Measurements from ENCODE around the gene NTRK3. TPM values are rescaled to one million over a fixed set of nuclear protein-coding genes. Genes with fewer than 3 reads are reported as not detected.

NTRK3 gene
- total RNA-seq, 4 donors from 2014 or later = 0.94 to 3.2 (median 1.8) TPM

DNA sequence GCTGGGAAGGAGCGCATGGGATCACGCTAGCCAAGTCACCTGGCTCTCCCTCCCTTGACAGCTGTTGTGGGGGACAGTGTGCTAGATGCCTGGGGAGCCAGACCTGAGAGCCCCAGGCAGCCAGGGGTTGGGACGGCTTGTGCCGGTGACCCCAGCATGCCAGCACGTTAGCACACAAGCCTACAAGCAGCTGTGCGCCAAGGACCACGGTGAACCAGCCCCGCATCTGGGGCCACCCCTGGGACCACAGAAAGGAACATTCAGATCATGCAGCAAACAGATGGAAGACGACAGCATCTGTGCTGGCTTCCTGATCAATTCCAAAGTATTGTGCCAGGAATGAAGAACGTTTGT is 64.8 kb downstream of the NTRK3 start:
- intact Hi-C loops (cut with DNase I) = no loop called here
- H3K27ac ChIP-seq = no peak overlapping the region
- no peaks in the 10 kb centered on the region for H3K36me3 ChIP-seq
- H3K4me1 ChIP-seq = peaks cover 15 to 23% of the 10 kb centered on the region in 2 donors
- 62 to 69% methylated on average over 4 to 8 of the region's 10 CpGs for WGBS, 2 donors
- no peaks in the 10 kb centered on the region for H3K27me3 ChIP-seq
- no peaks in the 10 kb centered on the region for H3K9me3 ChIP-seq
- no peak overlapping the region for H3K4me3 ChIP-seq (replicated peaks in 1 of 3)
- TF ChIP-seq POLR2A (IDR thresholded peaks at IDR 0.05) (no peak), CTCF (IDR thresholded peaks at IDR 0.05) (no peak)
- no peak for DNase-seq

- Histone ChIP-seq H3K36me3 (no peaks in the 10 kb centered on the region), H3K4me3 (replicated peaks in 1 of 3) (no peak overlapping the region), H3K27me3 (no peaks in the 10 kb centered on the region), H3K9me3 (no peaks in the 10 kb centered on the region), H3K4me1 (peaks cover 15 to 23% of the 10 kb centered on the region in 2 donors), H3K27ac (no peak overlapping the region)
- intact Hi-C loops (cut with DNase I) = no loop called here
- TF ChIP-seq POLR2A (IDR thresholded peaks at IDR 0.05) (no peak), CTCF (IDR thresholded peaks at IDR 0.05) (no peak)
- DNase-seq = no peak
- 92 to 93% methylated on average over 3 of the region's 3 CpGs for WGBS, 2 donors
Measured at GRCh38 chr15:88190232-88190631, 66.3 kb downstream of the NTRK3 start.

GRCh38 chr15:88188300-88188699 is 68.2 kb downstream of the NTRK3 start:
- TF ChIP-seq POLR2A (IDR thresholded peaks at IDR 0.05) (no peak), CTCF (IDR thresholded peaks at IDR 0.05) (no peak)
- 53 to 62% methylated on average over 2 of the region's 2 CpGs for WGBS, 2 donors
- intact Hi-C loops (cut with DNase I) = no loop called here
- Histone ChIP-seq H3K9me3 (no peaks in the 10 kb centered on the region), H3K27ac (no peak overlapping the region), H3K36me3 (no peaks in the 10 kb centered on the region), H3K27me3 (no peaks in the 10 kb centered on the region), H3K4me3 (replicated peaks in 1 of 3) (no peak overlapping the region), H3K4me1 (peaks cover 15 to 23% of the 10 kb centered on the region in 2 donors)
- DNase-seq = no peak

- peak; percentile 26 to 44 for DNase-seq
- H3K4me1 ChIP-seq = peaks cover 15 to 23% of the 10 kb centered on the region in 2 donors
- WGBS, 2 donors = 63 to 78% methylated on average over 5 of the region's 5 CpGs
- no peaks in the 10 kb centered on the region for H3K27me3 ChIP-seq
- no peak overlapping the region for H3K27ac ChIP-seq
- no peaks in the 10 kb centered on the region for H3K9me3 ChIP-seq
- H3K36me3 ChIP-seq = no peaks in the 10 kb centered on the region
- no peak overlapping the region for H3K4me3 ChIP-seq (replicated peaks in 1 of 3)
- no peak for TF ChIP-seq POLR2A (IDR thresholded peaks at IDR 0.05)
- no peak for TF ChIP-seq CTCF (IDR thresholded peaks at IDR 0.05)
- intact Hi-C loops (cut with DNase I) = no loop called here
Measured at GRCh38 chr15:88187195-88187594, 69.3 kb downstream of the NTRK3 start.

- H3K36me3 ChIP-seq = no peaks in the 10 kb centered on the region
- no peak for DNase-seq
- no peaks in the 10 kb centered on the region for H3K9me3 ChIP-seq
- no peak overlapping the region for H3K27ac ChIP-seq
- no peak overlapping the region for H3K4me3 ChIP-seq (replicated peaks in 1 of 3)
- intact Hi-C loops (cut with DNase I) = no loop called here
- TF ChIP-seq POLR2A (IDR thresholded peaks at IDR 0.05) (no peak), CTCF (IDR thresholded peaks at IDR 0.05) (no peak)
- peaks cover 17 to 25% of the 10 kb centered on the region in 2 donors for H3K4me1 ChIP-seq
- WGBS, 2 donors = 92 to 96% methylated on average over 2 to 3 of the region's 3 CpGs
- no peaks in the 10 kb centered on the region for H3K27me3 ChIP-seq
Measured at GRCh38 chr15:88185584-88185983, 71.0 kb downstream of the NTRK3 start.

All from thyroid gland (tissue), 4 donors.